Panc1 (cell line): ENCODE results near the gene FAM153A.
"Not testable (repeated sequence)": the region's sequence is repeated elsewhere in the genome, so short reads cannot be mapped to it uniquely, and the experiment has no call there.

ENCODE experiments used
- CTCF ChIP-seq: fragments of 450-650 bp; IDR thresholded peaks from 2 replicates; pipeline ENCODE4 v1.5.1; 2017; ENCODE audit warnings: mild to moderate bottlenecking
- POLR2AphosphoS5 ChIP-seq: IDR thresholded peaks from 2 replicates; pipeline ENCODE4 v1.6.1; 2012; ENCODE audit warnings: mild to moderate bottlenecking, low read depth, low read length, moderate library complexity
- REST ChIP-seq, 2 experiments: IDR thresholded peaks; 2 replicates each; pipeline ENCODE4 v1.6.1; 2011 to 2012; ENCODE audit warnings: low read depth in 2 of 2, control low read depth in 1 of 2, low read length in 1 of 2, mild to moderate bottlenecking in 1 of 2, moderate library complexity in 1 of 2; ENCODE audit not compliant: insufficient read depth in 1 of 2
- TCF7L2 ChIP-seq: IDR thresholded peaks from 2 replicates; pipeline ENCODE4 v1.6.1; 2011; ENCODE audit warnings: mild to moderate bottlenecking, low read depth, low read length, inconsistent platforms

GRCh38 chr5:177812814-177813425 is 30.2 kb upstream of the FAM153A start:
- TF ChIP-seq CTCF; POLR2AphosphoS5; REST (IDR thresholded peaks at IDR 0.05; ENCODE audit: insufficient read depth in 1 of 2, low read depth in 2 of 2, low read length in 1 of 2); TCF7L2: not testable (repeated sequence)
